Nephron (organoid): Measurements from ENCODE around the gene KLB.
"Not testable (repeated sequence)": the region's sequence is repeated elsewhere in the genome, so short reads cannot be mapped to it uniquely, and the experiment has no call there.

Source experiments
- H3K27ac Mint-ChIP-seq, 3 experiments: 2 replicates each; pipeline ENCODE4 v1.8.0; 2020; ENCODE audit warnings: mixed read lengths in 3 of 3, mild to moderate bottlenecking in 2 of 3, moderate library complexity in 1 of 3
- H3K27me3 Mint-ChIP-seq: 2 replicates; pipeline ENCODE4 v1.8.0; 2021; ENCODE audit warnings: low read depth, mild to moderate bottlenecking, moderate library complexity, mixed read lengths
- H3K36me3 Mint-ChIP-seq: 2 replicates; pipeline ENCODE4 v1.8.0; 2020; ENCODE audit warnings: low read depth, mixed read lengths
- H3K4me1 Mint-ChIP-seq: 2 replicates; pipeline ENCODE4 v1.8.0; 2020; ENCODE audit warnings: mixed read lengths
- H3K4me3 Mint-ChIP-seq, 3 experiments: 2 replicates each; pipeline ENCODE4 v1.8.0; 2020; ENCODE audit warnings: mild to moderate bottlenecking in 3 of 3, mixed read lengths in 3 of 3, moderate library complexity in 2 of 3
- H3K9me3 Mint-ChIP-seq: 2 replicates; pipeline ENCODE4 v1.8.0; 2020; ENCODE audit warnings: mixed read lengths
- TF ChIP-seq, protein P1 (sequence below), 3 experiments: fragments of 200-600 bp; sonication (generic); IDR thresholded peaks; one replicate each; pipeline ENCODE4 v1.5.0; 2021; ENCODE audit warnings: antibody characterized with exemption in 3 of 3; ENCODE audit not compliant: unreplicated experiment in 3 of 3

The KLB gene

GRCh38 chr4:39453738-39454137 is 47.0 kb downstream of the KLB start:
- H3K9me3 Mint-ChIP-seq, result no peaks in the 10 kb centered on the region

GRCh38 chr4:39455486-39455885 is 48.8 kb downstream of the KLB start:
- peaks cover 24% of the 10 kb centered on the region for H3K4me1 Mint-ChIP-seq
- H3K9me3 Mint-ChIP-seq, result no peaks in the 10 kb centered on the region
- H3K4me3 Mint-ChIP-seq, result peak overlapping the region in 2 of 3 experiments; percentile 61 to 73
- TF ChIP-seq, protein P1, sequence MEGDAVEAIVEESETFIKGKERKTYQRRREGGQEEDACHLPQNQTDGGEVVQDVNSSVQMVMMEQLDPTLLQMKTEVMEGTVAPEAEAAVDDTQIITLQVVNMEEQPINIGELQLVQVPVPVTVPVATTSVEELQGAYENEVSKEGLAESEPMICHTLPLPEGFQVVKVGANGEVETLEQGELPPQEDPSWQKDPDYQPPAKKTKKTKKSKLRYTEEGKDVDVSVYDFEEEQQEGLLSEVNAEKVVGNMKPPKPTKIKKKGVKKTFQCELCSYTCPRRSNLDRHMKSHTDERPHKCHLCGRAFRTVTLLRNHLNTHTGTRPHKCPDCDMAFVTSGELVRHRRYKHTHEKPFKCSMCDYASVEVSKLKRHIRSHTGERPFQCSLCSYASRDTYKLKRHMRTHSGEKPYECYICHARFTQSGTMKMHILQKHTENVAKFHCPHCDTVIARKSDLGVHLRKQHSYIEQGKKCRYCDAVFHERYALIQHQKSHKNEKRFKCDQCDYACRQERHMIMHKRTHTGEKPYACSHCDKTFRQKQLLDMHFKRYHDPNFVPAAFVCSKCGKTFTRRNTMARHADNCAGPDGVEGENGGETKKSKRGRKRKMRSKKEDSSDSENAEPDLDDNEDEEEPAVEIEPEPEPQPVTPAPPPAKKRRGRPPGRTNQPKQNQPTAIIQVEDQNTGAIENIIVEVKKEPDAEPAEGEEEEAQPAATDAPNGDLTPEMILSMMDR (IDR thresholded peaks at IDR 0.05; ENCODE audit: unreplicated experiment in 3 of 3), result no peak
- H3K36me3 Mint-ChIP-seq, result peaks cover 74% of the 10 kb centered on the region
- H3K27ac Mint-ChIP-seq, result no peak overlapping the region
- H3K27me3 Mint-ChIP-seq, result no peaks in the 10 kb centered on the region

More at GRCh38 chr4:39453738-39454137, 47.0 kb downstream of the KLB start:
- H3K27me3 Mint-ChIP-seq, result no peaks in the 10 kb centered on the region
- H3K27ac Mint-ChIP-seq, result no peak overlapping the region
- H3K36me3 Mint-ChIP-seq, result peaks cover 80% of the 10 kb centered on the region
- H3K4me3 Mint-ChIP-seq, result no peak overlapping the region
- TF ChIP-seq, protein P1 (IDR thresholded peaks at IDR 0.05; ENCODE audit: unreplicated experiment in 3 of 3), result no peak
- peaks cover 24% of the 10 kb centered on the region for H3K4me1 Mint-ChIP-seq

DNA sequence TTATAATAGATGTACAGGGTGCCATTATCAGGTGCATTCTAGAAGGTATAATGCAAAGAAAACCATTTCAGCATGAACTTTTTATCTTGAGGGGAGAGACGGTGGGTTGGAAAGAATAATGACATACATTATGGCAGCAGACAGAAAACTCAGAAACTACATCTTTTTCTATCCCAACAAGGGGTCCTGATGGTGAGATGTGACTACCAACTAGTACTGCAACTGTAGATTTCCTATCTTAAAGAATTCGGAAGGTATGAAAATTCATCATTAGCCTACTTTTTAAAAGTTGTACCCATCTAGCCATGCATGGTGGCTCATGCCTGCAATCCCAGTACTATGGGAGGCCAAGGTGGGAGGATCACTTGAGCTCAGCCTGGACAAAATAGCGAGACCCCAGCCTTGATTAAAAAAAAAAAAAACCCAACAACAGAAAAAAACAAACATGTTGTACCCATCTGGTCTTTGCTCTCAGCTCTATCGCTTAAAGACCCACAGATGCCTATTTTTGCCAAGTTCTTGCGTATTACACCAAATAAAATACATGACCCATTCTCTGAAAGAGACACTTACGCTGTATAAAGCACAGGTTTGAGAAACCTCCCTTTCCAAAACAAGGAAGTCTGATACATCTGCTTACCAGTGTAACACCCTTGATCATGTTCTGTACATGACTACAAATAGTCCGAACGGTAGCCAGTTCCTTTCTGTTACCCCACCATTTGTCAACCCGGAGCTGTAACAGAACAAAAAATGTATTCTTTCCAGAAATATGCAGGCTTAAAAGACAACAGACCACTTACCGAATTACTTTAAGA is 50.4 kb downstream of the KLB start:
- Mint-ChIP-seq H3K4me1 (peaks cover 24% of the 10 kb centered on the region), H3K36me3 (peaks cover 60% of the 10 kb centered on the region), H3K4me3 (peak overlapping the region; percentile 99), H3K27ac (peak overlapping the region; percentile 94 to 98 (median 98)), H3K9me3 (no peaks in the 10 kb centered on the region), H3K27me3 (no peaks in the 10 kb centered on the region)
- TF ChIP-seq, protein P1 (IDR thresholded peaks at IDR 0.05; ENCODE audit: unreplicated experiment in 3 of 3), result no peak

DNA sequence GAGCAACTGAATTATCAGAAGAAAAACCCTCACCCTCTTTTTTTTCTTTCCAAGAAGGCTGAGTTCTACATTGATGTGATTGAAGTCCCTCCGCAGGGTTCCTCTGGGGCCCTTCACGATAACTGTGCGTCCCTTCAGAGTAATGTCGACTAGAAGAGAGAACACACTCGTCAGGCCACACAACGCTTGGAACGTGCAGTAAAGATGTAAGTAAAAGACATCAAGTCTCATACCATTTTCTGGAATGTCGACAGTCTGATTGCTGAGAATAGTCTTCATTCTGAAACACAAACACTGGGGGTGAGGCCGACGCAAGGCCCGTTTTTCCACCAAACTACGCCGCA is 51.4 kb downstream of the KLB start:
- H3K4me3 Mint-ChIP-seq, result peak overlapping the region; percentile 99
- H3K27ac Mint-ChIP-seq, result peak overlapping the region; percentile 94 to 98 (median 98)
- peaks cover 50% of the 10 kb centered on the region for H3K36me3 Mint-ChIP-seq
- H3K27me3 Mint-ChIP-seq, H3K9me3 Mint-ChIP-seq: not testable (repeated sequence)
- peaks cover 24% of the 10 kb centered on the region for H3K4me1 Mint-ChIP-seq

GRCh38 chr4:39458505-39459300 is 52.0 kb downstream of the KLB start, which contains the start of the genes LIAS and RPL9:
TSS of gene LIAS (plus strand) at chr4:39459056. CDS start at chr4:39459118, 62 bp downstream.
TSS of gene RPL9 (minus strand) at chr4:39458922. CDS start at chr4:39458439, 483 bp downstream.
- Mint-ChIP-seq H3K36me3 (peaks cover 48% of the 10 kb centered on the region), H3K4me1 (peaks cover 24% of the 10 kb centered on the region), H3K4me3 (peak within 1 kb of the TSS; percentile 99), H3K27ac (peak within 1 kb of the TSS; percentile 94 to 98 (median 98)), H3K27me3 (no peaks in the 10 kb centered on the region), H3K9me3 (no peaks in the 10 kb centered on the region)
- TF ChIP-seq, protein P1 (IDR thresholded peaks at IDR 0.05; ENCODE audit: unreplicated experiment in 3 of 3), result no peak

- Mint-ChIP-seq H3K27me3 (no peaks in the 10 kb centered on the region), H3K9me3 (no peaks in the 10 kb centered on the region), H3K4me3 (peak overlapping the region in 1 of 3 experiments; percentile 15), H3K36me3 (peaks cover 14% of the 10 kb centered on the region), H3K27ac (peak overlapping the region in 1 of 3 experiments; percentile 54), H3K4me1 (peaks cover 11% of the 10 kb centered on the region)
- TF ChIP-seq, protein P1 (IDR thresholded peaks at IDR 0.05; ENCODE audit: unreplicated experiment in 3 of 3), result no peak
Observed at GRCh38 chr4:39464886-39465501, 58.3 kb downstream of the KLB start.
